Stimulated activated CD4-positive, alpha-beta T cell treated with anti-CD3 and anti-CD28 coated beads, TNF-alpha, amount 100 ng/mL, for 48 hours (primary cell): ENCODE results near the gene B4GALT2.
A peak's percentile ranks its signal among the peaks of the same experiment; 100 is the strongest.

Experiments
- DNase-seq, 3 donors: peaks; one replicate each; pipeline ENCODE4 v3.0.0-alpha.2; 2020; ENCODE audit warnings: low read depth in 3 of 3

Gene B4GALT2, protein sequence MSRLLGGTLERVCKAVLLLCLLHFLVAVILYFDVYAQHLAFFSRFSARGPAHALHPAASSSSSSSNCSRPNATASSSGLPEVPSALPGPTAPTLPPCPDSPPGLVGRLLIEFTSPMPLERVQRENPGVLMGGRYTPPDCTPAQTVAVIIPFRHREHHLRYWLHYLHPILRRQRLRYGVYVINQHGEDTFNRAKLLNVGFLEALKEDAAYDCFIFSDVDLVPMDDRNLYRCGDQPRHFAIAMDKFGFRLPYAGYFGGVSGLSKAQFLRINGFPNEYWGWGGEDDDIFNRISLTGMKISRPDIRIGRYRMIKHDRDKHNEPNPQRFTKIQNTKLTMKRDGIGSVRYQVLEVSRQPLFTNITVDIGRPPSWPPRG

GRCh38 chr1:43978551-43979260 is at the start of gene B4GALT2:
B4GALT2 (plus strand) TSS chr1:43979210; CDS start chr1:43981161, 1,951 bp downstream.
- peak in 1 of 3 donors; percentile 42 for DNase-seq

- DNase-seq = no peak
Measured at GRCh38 chr1:43930168-43930948, 48.7 kb upstream of the B4GALT2 start.

DNA sequence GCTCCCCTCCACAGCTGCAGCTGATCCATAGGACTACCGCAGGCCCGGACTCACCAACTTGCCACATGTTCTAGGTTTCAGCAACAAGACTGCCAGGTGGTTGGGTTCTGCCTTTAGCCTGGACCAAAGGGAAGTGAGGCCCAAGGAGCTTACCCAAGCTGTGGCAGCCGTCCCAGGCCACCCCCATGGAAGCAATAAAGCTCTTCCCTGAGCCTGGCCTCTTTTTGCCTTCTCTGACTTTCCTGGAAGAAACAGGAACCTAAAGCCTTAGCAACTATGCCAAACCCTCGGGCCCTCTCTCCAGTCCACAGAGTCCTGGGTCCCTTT is 48.1 kb upstream of the B4GALT2 start:
- DNase-seq = no peak

GRCh38 chr1:43931711-43932660 is 47.0 kb upstream of the B4GALT2 start:
- no peak for DNase-seq

GRCh38 chr1:43932786-43933385 is 46.1 kb upstream of the B4GALT2 start:
- DNase-seq = no peak

DNA sequence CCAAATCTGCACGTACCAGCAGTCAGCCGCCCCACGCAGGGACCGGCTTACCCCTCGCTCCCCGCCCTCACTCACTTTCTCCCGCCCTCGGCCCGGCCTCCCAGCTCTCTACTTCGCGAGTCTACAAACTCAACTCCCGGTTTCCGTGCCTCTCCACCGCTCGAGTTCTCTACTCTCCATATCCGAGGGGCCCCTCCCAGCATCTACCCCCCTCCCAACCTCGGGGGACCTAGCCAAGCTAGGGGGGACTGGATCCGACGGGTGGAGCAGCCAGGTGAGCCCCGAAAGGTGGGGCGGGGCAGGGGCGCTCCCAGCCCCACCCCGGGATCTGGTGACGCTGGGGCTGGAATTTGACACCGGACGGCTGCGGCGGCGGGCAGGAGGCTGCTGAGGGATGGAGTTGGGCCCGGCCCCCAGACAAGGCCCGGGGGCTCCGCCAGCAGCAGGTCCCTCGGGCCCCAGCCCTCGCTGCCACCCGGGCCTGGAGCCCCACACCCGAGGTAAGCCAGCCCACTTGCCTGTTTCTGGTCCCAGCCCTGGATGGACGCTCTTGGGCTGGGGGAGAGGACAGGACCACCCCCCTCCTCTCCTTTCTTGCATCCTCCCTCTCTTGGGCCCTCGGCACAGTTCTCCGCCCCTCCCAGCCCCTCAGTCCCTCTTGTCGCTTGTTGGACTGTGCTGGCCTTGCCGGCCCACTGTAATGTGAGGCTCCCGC is 45.5 kb upstream of the B4GALT2 start, which contains the start of gene ARTN:
TSS of gene ARTN (plus strand) at position 416 of the 715 bp plus-strand sequence. CDS start 1,856 bp downstream, outside the sequence.
- no peak for DNase-seq

DNA sequence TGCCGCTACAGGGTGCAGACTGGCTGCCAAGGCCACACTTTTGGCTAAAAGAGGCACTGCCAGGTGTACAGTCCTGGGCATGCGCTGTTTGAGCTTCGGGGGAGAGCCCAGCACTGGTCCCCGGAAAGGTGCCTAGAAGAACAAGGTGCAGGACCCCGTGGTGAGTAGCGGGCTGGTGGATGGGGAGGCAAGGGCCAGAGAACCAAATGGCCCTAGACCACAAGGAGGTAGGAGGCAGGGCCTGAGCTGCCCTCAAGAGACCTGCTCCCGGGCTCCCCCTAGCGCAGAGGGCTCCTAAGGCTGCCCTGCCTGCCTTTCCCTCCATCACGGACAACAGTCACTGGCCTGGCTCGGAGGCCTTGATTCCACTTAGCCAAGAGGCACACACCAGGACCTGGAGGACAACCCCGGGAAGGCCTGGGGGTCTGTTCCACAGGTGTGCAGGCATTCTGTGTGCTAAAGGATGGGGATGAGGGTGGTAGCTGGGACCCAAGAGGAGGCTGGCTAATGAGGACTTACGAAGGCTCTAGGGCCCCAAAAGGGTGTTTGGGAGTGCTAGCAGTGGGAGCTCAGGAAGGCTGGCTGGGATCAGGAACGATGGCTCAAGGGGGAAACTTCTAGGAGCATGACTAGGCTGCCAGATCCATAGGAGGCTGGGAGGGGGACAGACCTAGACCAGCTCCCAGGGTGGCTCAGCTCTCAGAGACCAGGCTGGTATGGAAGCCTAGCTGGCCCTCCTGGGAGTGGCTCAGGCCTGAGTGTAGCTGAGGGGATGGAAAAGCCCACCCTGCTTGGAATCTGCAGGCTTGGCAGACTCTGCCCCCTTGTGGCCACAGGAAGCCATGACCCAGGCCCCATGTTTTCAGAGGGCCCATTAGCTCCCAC is 44.7 kb upstream of the B4GALT2 start:
- peak in 2 of 3 donors; percentile 33 to 68 for DNase-seq

DNA sequence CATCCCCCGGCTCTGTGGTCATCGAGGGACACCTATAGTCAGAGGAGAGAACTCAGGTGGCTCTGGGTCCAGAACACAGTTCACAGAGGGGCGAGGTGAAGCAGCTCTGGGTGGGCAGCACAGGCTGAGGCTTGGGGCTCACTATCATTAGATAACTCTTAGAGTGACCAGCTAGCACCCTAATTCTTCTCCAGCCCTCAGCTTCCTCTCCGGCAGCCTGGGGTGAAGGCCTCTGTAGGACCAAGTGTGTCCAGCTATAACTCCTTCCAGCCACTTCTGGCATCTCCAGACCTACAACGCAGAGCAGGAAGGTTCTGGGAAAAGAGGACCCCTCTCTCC is 44.1 kb upstream of the B4GALT2 start:
- no peak for DNase-seq

DNA sequence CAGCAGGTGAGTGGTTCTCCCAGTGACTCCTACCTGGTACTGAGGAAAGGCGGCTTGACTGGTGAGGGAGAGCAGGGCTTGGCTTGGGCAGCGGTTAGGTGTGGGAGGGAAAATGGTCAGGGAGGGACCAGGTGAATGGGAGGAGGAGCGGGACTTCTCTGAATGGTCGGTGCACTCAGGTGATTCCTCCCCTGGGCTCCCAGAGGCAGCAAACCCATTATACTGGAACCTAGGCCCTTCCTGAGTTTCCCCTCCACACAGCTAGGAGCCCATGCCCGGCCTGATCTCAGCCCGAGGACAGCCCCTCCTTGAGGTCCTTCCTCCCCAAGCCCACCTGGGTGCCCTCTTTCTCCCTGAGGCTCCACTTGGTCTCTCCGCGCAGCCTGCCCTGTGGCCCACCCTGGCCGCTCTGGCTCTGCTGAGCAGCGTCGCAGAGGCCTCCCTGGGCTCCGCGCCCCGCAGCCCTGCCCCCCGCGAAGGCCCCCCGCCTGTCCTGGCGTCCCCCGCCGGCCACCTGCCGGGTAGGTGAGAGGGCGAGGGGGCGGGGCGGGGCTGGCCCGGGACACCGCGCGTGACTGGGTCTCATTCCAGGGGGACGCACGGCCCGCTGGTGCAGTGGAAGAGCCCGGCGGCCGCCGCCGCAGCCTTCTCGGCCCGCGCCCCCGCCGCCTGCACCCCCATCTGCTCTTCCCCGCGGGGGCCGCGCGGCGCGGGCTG is 43.1 kb upstream of the B4GALT2 start:
- no peak for DNase-seq

DNA sequence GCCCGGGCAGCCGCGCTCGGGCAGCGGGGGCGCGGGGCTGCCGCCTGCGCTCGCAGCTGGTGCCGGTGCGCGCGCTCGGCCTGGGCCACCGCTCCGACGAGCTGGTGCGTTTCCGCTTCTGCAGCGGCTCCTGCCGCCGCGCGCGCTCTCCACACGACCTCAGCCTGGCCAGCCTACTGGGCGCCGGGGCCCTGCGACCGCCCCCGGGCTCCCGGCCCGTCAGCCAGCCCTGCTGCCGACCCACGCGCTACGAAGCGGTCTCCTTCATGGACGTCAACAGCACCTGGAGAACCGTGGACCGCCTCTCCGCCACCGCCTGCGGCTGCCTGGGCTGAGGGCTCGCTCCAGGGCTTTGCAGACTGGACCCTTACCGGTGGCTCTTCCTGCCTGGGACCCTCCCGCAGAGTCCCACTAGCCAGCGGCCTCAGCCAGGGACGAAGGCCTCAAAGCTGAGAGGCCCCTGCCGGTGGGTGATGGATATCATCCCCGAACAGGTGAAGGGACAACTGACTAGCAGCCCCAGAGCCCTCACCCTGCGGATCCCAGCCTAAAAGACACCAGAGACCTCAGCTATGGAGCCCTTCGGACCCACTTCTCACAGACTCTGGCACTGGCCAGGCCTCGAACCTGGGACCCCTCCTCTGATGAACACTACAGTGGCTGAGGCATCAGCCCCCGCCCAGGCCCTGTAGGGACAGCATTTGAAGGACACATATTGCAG is 42.4 kb upstream of the B4GALT2 start:
- no peak for DNase-seq

DNA sequence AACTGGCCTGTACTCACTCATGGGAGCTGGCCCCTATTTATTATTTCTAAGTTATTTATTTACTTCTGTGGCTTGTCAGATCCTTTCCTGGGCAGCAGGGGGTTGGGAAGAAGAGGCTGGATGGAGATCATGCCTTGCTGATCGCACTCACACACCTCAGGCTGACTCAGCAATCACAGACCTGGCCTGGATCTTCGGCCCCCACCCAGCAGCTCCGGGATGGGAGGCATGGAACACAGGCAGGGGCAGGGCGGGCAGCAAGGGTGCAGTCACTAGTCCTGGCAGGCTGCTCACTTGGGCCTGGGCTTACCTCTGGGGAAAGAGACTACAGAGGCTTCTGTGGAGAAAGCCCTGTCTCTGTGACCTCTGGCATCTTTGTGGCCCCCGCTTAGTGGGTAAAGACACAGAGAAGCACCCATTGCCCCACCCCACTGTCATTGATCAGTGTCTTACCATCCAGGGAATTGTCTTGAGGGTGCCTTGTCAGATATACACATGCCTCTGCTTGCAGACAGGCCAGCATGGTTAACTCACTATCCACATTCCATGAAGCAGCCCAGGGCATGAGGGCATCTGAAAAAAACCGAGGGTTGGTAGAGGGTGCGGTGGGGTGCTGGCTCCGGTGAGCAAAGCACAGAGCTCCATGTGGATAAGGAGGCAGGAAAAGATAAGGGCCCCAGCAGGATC is 41.7 kb upstream of the B4GALT2 start:
- DNase-seq = no peak

DNA sequence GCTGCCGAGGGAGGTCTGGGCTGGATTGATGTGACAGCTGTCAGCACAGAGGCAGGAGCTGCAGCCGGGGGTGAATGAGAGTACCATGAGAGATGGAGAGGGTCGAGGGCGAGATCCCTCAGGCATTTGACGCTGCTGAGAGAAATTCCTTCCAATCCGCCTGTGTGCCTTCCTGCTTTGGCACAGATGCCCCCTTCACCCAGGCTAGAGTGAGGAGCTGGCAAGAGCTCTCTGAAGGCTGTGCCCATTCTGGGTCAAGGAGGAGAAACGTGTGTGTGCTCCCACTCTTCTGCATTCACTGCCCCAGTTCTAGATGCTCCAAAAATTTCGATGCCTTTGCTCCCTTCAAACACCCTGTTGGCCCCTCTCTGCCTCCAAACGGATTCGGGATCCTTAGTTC is 40.6 kb upstream of the B4GALT2 start:
- DNase-seq = no peak

DNA sequence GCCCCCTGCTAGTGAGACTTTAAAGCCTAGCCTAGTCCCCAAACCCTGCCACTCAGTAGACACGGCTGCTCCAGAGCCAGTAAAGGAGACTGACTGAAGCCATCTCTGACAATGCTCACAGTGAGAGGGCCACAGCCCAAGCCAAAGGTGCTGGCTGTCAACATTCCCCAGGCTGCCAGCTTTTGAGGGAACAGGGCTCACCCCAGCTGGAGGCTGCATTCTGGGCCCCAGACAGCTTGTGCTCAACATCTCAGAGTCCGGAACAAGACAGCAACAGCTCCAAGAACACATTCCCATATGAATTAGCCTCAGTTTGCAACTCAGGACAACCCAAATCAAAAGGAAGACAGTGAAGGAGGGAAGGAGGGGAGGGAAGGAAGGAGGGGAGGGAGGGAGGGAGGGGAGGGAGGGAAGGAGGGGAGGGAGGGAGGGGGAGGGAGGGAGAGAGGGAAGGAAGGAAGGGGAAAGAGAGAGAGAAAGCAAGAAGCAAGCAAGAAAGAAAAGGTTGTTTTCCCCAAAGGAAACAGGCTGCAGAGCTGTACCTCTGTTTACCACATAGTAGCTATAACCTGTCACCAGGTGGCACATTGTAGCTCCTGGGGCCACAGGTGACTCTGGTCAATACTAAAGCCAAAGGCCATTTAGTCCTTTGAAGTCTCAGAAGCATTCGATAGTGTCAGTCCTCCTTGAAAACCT is 40.0 kb upstream of the B4GALT2 start:
- DNase-seq = no peak

- no peak for DNase-seq
Measured at GRCh38 chr1:43942411-43942810, 36.6 kb upstream of the B4GALT2 start.

DNA sequence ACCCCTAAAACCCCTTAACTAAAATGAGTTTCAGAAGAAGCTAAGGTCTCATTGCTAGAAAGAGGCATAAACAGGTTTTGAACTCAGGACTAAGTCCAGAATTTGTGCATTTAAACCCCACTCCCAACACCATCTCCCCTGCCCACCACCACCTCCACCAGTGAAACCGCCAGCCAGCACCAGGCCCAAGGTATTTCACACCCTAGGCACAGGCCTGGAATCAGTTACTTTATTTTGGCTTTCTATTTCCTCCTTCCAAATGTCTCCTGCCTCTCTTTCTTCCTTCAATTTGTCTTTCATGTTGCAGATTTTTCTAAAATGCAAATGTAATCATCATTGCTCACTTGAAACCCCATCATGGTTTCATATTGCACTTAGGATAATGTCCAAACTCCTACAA is 34.1 kb upstream of the B4GALT2 start:
- no peak for DNase-seq

DNA sequence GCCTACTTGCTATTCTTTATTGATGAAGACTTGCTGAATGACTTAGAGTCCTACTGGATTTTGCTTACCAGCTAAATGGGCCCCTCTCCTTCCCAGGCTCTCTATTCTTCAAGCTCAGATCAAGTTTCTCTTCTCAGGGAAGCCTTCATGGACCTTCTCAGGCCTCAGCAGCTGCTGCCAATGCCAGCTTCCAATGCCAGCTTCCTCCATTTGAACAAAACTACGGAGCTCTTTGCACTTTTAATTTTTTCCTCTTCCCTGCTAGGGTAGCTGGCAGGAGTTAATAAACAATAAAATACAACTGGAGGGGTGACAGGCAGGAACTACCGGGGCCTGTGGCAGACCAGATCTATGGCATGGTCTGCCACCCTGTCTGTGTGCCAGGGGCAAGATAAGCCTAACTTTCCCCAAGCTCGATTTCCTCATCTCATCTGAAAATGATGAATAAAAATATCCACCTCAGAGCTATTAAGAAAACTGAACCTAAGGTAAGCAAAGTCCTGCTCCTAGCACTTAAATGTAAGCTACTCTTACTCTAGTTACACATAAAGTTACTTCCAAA is 33.3 kb upstream of the B4GALT2 start:
- no peak for DNase-seq
